Erythroblast (primary cell): ENCODE data around the gene SPDYE4.

ENCODE experiments used
- DNase-seq, 2 experiments: peaks; one replicate each; lab custom pipeline; 2025; lab: John Stamatoyannopoulos, UW
- GATA1 ChIP-seq: IDR thresholded peaks from 2 replicates; pipeline ENCODE4 v1.6.1; 2011; ENCODE audit warnings: low read depth, mild to moderate bottlenecking, control low read depth, low read length, moderate library complexity
- POLR2A ChIP-seq: IDR thresholded peaks from 2 replicates; pipeline ENCODE4 v1.6.1; 2011; ENCODE audit warnings: mild to moderate bottlenecking, low read length

SPDYE4 gene

DNA sequence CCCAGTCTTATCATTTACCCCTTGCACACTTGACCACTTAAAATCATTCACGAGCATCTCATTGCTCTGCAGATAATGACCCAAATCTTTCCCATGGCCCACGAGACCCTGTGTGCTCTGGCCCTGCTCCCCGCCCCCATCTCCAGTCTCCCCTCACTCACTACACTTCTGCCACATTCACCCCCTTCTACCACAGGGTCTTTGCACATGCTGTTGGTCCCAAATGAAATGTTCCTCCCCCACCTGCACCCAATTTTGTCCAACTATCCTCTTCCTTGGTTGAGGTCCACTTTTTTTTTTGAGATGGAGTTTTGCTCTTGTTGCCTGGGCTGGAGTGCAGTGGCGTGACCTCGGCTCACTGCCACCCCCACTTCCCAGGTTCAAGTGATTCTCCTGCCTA is 52.9 kb downstream of the SPDYE4 start:
- DNase-seq, result no peak
- TF ChIP-seq GATA1 (no peak), POLR2A (no peak)

DNA sequence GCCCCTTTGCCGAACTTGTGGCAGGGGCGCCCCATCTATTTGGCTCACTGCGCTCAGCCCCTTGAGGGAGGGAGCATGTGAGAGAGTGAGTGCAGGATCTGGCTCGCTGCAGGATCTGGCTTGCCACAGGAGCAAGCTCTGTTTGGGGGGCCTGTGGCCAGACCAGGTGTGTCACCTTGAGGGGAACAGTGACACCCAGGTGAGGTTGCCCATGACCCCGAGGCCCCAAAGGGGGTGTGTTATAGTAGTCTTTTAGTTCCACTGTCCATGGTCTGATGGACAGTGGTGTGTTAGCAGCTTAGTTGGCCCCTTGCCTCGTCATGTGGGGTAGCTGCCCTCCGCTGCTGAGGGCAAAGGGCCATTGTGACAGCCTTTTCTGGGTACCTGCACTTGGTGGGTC is 55.3 kb downstream of the SPDYE4 start:
- DNase-seq, result no peak
- TF ChIP-seq POLR2A, result no peak
- no peak for TF ChIP-seq GATA1

DNA sequence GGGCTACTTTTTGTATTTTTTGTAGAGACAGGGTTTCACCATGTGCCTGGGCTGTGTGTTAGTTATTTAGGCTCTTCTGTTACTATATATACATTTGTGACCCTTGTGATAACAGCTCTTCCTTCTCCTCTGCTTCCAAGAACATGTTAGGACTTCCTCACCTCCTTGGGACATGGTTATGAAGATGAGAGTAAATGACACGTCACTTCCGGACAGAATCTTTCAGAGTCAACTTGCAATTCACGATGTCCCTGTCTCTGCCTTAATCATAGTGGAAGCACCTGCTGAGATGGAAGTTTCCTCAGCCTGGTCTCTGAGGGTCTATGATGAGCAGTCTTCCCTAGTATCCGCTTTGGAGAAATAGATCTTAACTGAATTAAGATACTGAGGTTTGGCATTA is 56.6 kb downstream of the SPDYE4 start:
- TF ChIP-seq POLR2A (no peak), GATA1 (no peak)
- DNase-seq, result no peak

DNA sequence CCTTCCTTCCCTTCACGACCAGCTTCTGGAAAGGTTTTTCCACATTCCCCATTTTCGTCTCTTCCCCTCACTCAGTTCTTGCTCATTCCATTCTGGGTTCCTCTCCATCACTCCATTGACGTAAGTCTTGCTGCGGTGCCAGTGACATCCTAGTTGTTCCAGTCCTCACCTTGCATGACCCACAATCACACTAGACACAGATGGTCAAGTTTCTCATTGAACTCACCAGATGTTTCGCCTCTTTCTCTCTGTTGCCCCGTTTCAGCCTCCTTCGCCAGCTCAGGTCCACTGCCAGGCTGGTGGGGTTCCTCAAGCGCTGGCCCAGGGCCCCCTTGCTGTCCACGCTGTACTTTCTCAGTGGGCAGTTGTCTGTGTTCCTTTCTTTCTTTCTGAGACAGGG is 57.1 kb downstream of the SPDYE4 start:
- no peak for TF ChIP-seq POLR2A
- TF ChIP-seq GATA1, result no peak

More for the DNA sequence above, 57.1 kb downstream of the SPDYE4 start:
- no peak for DNase-seq
